Glutamatergic neuron (in vitro differentiated cells): Measurements from ENCODE around the gene ARHGAP22. TPM values are rescaled to one million over a fixed set of nuclear protein-coding genes. Genes with fewer than 3 reads are reported as not detected.

Experiments
- DNase-seq: peaks from one replicate; pipeline ENCODE4 v3.0.0; 2022
- H3K27ac Mint-ChIP-seq: one replicate; pipeline ENCODE4 v1.8.0; 2020; ENCODE audit warnings: mild to moderate bottlenecking, mixed read lengths, inconsistent platforms; ENCODE audit not compliant: unreplicated experiment
- H3K27me3 Mint-ChIP-seq: one replicate; pipeline ENCODE4 v1.8.0; 2020; ENCODE audit warnings: mild to moderate bottlenecking, moderate library complexity, mixed read lengths, inconsistent platforms; ENCODE audit not compliant: unreplicated experiment
- H3K36me3 Mint-ChIP-seq: one replicate; pipeline ENCODE4 v1.8.0; 2020; ENCODE audit warnings: mild to moderate bottlenecking, mixed read lengths, inconsistent platforms; ENCODE audit not compliant: unreplicated experiment
- H3K4me1 Mint-ChIP-seq: one replicate; pipeline ENCODE4 v1.8.0; 2020; ENCODE audit warnings: mild to moderate bottlenecking, low read depth, mixed read lengths, inconsistent platforms; ENCODE audit not compliant: unreplicated experiment
- H3K4me3 Mint-ChIP-seq: one replicate; pipeline ENCODE4 v1.8.0; 2020; ENCODE audit warnings: mild to moderate bottlenecking, mixed read lengths, inconsistent platforms; ENCODE audit not compliant: unreplicated experiment
- H3K9me3 Mint-ChIP-seq: one replicate; pipeline ENCODE4 v1.8.0; 2020; ENCODE audit warnings: mild to moderate bottlenecking, moderate library complexity, mixed read lengths, inconsistent platforms; ENCODE audit not compliant: unreplicated experiment
- total RNA-seq: library from RNA; stranded (reverse); fragmentation: NEBNext Ultra II Directional; extraction: Animal tissue kit (Norgen Biotek cat#: 25700); gene quantifications from one replicate; pipeline ENCODE4 v1.2.1, GENCODE V29; 2021; ENCODE audit not compliant: unreplicated experiment
- TF ChIP-seq, protein P1 (sequence below): fragments of 200-600 bp; sonication (generic); IDR thresholded peaks from one replicate; pipeline ENCODE4 v1.5.0; 2021; ENCODE audit not compliant: partially characterized antibody, unreplicated experiment

The ARHGAP22 gene
- total RNA-seq, 1 donor from 2014 or later: 10.0 TPM

- TF ChIP-seq, protein P1, sequence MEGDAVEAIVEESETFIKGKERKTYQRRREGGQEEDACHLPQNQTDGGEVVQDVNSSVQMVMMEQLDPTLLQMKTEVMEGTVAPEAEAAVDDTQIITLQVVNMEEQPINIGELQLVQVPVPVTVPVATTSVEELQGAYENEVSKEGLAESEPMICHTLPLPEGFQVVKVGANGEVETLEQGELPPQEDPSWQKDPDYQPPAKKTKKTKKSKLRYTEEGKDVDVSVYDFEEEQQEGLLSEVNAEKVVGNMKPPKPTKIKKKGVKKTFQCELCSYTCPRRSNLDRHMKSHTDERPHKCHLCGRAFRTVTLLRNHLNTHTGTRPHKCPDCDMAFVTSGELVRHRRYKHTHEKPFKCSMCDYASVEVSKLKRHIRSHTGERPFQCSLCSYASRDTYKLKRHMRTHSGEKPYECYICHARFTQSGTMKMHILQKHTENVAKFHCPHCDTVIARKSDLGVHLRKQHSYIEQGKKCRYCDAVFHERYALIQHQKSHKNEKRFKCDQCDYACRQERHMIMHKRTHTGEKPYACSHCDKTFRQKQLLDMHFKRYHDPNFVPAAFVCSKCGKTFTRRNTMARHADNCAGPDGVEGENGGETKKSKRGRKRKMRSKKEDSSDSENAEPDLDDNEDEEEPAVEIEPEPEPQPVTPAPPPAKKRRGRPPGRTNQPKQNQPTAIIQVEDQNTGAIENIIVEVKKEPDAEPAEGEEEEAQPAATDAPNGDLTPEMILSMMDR: no peak
- no peaks in the 10 kb centered on the region for H3K9me3 Mint-ChIP-seq
- DNase-seq: no peak
- no peaks in the 10 kb centered on the region for H3K36me3 Mint-ChIP-seq
- H3K27ac Mint-ChIP-seq: peak overlapping the region; percentile 84
- peak overlapping the region; percentile 7 for H3K4me3 Mint-ChIP-seq
- peaks cover 2% of the 10 kb centered on the region for H3K27me3 Mint-ChIP-seq
- H3K4me1 Mint-ChIP-seq: peaks cover 21% of the 10 kb centered on the region
Measured at GRCh38 chr10:48399551-48399950, 205.3 kb downstream of the ARHGAP22 start.

- peaks cover 2% of the 10 kb centered on the region for H3K27me3 Mint-ChIP-seq
- no peaks in the 10 kb centered on the region for H3K36me3 Mint-ChIP-seq
- peak overlapping the region; percentile 14 for H3K4me3 Mint-ChIP-seq
- TF ChIP-seq, protein P1: no peak
- H3K27ac Mint-ChIP-seq: peak overlapping the region; percentile 84
- no peaks in the 10 kb centered on the region for H3K9me3 Mint-ChIP-seq
- peaks cover 21% of the 10 kb centered on the region for H3K4me1 Mint-ChIP-seq
- DNase-seq: peak; percentile 27
Measured at GRCh38 chr10:48399056-48399541, 205.8 kb downstream of the ARHGAP22 start.

- Mint-ChIP-seq H3K27me3 (peaks cover 2% of the 10 kb centered on the region), H3K4me1 (peaks cover 21% of the 10 kb centered on the region), H3K4me3 (no peak overlapping the region), H3K9me3 (no peaks in the 10 kb centered on the region), H3K27ac (peak overlapping the region; percentile 70), H3K36me3 (no peaks in the 10 kb centered on the region)
- DNase-seq: no peak
- TF ChIP-seq, protein P1: no peak
Measured at GRCh38 chr10:48398261-48398660, 206.6 kb downstream of the ARHGAP22 start.

Other genes with a start within 250 kb of the ARHGAP22 start
- gene WDFY4, start 79.8 kb upstream of the ARHGAP22 start, total RNA-seq: not detected